Caki2 (cell line): ENCODE measurements around the gene TRAPPC12. TPM values are rescaled to one million over a fixed set of nuclear protein-coding genes. Genes with fewer than 3 reads are reported as not detected.
"Not testable (repeated sequence)": the region's sequence is repeated elsewhere in the genome, so short reads cannot be mapped to it uniquely, and the experiment has no call there.

Experiments used
- DNase-seq: peaks from one replicate; pipeline ENCODE4 v3.0.0-alpha.2; 2015; ENCODE audit warnings: low read depth
- in situ Hi-C: cut with HindIII; loops from 2 replicates; pipeline ENCODE4 v1.10.0; 2016; ENCODE audit warnings: low sequenced_read_pairs, low pct_unique_long_range_greater_than_20kb, mixed read lengths
- total RNA-seq: library from RNA; depleted of rRNA; stranded (reverse); fragments of >200 nt; shearing (Covaris generic); gene quantifications from 2 replicates; pipeline ENCODE4 v1.2.3, GENCODE V29; 2014; ENCODE audit warnings: low replicate concordance

TRAPPC12 gene
- total RNA-seq, 1 experiment from 2014 or later = 40.7 TPM

GRCh38 chr2:3443506-3444084 is 64.1 kb downstream of the TRAPPC12 start:
- DNase-seq = no peak
- in situ Hi-C loops = no loop called here

DNA sequence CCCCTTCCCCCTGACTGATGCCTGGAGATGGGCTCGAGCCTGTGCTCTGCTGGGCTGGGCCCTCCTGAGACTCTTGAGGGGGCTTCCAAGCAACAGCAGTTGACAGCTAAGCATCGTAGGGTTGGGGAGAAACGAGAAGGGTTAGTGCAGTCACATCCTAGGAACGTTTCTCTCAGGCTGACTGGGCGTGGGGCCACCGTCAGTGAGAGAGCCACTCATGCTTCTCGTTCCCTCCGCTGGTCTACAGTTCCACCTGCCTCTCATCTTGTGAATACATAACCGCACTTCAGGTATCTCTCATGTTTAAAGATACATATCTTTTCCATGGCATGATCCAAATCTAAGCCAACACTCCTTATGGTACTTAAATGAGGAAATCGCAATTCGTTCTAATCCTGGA is 66.4 kb downstream of the TRAPPC12 start:
- DNase-seq = no peak
- in situ Hi-C loops = no loop called here

DNA sequence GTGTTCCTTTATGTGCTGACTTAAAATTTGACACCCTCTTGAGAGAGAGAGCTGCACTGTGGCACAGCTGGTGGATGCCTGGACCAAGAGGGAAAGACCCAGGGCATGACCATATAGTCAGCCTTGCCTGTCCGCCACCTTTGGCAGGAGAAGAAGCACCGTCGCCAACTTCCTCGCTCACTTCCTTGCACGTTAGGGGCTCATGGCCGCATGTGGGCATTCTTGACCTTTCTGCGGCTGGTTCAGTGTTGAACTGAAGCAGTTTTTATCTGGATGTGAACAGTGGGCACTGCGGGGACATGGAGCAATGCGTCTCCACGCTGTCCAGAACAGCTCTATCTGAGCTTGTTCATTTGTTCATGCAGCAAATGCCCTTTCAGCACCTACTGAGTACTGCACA is 66.9 kb downstream of the TRAPPC12 start:
- in situ Hi-C loops = no loop called here
- no peak for DNase-seq

- DNase-seq, in situ Hi-C loops: not testable (repeated sequence)
These were observed 67.7 kb downstream of the TRAPPC12 start for GRCh38 chr2:3447186-3447585.

DNA sequence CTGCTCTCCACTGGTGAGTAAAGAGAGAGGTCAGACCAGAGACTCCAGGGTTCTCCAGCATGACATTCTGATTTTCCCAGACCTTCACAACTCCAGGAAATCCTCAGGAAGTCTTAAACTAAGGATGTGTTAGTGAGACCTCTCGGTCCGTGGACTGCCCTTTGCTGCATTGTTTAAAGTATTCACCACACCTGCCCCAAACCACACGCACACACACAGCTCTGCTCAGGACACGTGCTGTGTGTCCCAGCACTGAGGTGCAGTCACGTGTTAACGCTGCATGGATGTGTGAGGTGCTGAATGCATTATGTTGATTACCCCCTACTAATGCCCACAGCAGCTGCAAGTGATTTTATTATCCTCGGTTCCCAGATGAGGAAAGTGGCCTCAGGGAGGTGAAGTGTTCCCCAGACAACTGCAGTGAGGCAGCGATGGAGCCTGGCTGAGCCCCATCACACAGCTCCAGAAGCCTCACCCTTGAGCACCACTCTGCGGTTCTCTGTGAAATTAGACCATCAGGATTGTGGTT is 68.4 kb downstream of the TRAPPC12 start:
- in situ Hi-C loops = no loop called here
- DNase-seq = no peak

DNA sequence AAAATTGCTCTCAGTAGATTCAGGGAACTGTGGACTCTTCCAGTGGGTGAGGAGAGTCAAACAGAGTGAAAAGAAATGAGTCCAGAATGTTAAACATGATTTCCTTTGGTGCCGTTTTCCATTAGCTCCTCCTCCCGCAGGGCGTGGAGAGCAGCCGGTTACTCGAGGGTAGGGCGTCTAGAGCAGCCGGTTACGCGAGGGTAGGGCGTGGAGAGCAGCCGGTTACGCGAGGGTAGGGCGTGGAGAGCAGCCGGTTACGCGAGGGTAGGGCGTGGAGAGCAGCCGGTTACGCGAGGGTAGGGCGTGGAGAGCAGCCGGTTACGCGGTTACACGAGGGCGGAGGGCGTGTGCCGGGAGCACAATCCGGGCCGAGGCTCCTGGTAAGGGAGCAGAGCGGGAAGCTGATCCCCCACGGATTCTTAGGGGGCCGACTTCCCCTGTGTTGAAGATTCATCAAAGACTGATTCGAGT is 69.0 kb downstream of the TRAPPC12 start:
- in situ Hi-C loops, DNase-seq: not testable (repeated sequence)

GRCh38 chr2:3449086-3449485 is 69.6 kb downstream of the TRAPPC12 start:
- in situ Hi-C loops = no loop called here
- no peak for DNase-seq

DNA sequence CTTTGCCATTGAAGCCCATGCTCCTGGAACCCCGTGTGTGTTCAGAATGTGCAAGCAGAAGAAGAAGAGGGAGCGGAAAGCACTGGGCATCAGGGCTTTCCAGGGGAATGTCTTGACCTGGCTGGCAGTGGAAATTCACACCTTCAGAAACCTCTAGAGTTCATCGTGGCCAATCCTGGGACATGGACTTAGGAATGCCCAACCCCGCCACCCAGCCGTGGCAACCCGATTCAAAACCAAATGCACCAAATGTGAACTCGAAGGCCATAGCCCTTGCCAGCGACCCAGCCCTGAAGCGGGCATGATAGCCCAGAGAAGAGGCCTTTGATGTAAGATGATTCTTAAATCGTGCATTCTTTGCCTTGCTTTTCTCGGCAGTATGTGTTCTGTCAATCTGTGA is 70.4 kb downstream of the TRAPPC12 start:
- in situ Hi-C loops = no loop called here
- DNase-seq = no peak

DNA sequence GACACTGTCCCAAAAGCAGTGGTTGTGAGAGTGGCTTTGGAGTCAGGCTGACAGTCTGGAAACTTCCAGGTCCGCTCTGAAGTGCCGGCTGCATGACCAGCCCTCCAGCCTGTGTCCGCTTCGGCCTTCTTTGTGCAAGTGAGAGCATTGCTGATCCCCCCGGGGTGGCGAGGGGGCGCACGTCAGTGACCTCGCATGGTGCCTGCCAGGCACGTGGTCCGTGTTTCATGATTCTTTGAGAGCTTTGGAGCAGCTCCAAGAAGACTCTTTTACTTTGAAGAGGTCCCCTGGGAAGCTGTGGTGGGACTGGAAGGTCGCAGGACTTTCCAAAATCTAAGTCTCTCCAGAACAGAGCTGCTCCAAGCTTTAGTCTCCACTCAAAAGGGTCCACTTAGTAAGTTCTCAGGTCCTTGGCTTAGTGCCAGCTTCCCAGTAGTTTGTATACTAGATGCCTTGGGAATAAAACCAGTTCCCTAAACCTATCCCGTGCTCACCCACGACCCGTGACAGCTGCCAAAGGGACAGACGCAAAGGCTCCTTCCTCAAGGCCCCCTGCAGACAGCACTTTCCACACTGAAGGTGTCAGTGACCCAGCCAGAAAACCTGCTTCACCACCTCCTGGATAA is 71.0 kb downstream of the TRAPPC12 start:
- no peak for DNase-seq

DNA sequence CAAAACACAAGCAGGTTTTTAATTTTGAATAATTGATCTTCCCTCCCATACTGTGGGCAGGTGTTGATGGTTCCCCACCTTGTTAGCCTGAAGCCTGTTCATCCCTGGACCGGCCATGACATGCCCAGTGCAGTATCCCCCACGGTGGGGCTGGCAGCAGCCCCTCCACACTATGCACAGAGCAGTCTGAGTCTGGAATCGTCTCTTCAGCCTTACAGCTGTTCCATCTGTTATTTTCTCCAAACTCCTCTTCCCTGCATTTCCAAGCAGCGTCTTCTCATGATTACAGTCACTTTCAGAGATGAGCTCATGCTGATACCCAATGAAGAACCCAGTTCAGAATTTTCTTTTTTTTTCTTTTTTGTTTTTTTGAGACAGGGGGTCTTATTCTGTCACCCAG is 71.7 kb downstream of the TRAPPC12 start:
- in situ Hi-C loops = no loop called here
- DNase-seq = no peak

More for the DNA sequence above, 71.0 kb downstream of the TRAPPC12 start:
- in situ Hi-C loops = no loop called here

DNA sequence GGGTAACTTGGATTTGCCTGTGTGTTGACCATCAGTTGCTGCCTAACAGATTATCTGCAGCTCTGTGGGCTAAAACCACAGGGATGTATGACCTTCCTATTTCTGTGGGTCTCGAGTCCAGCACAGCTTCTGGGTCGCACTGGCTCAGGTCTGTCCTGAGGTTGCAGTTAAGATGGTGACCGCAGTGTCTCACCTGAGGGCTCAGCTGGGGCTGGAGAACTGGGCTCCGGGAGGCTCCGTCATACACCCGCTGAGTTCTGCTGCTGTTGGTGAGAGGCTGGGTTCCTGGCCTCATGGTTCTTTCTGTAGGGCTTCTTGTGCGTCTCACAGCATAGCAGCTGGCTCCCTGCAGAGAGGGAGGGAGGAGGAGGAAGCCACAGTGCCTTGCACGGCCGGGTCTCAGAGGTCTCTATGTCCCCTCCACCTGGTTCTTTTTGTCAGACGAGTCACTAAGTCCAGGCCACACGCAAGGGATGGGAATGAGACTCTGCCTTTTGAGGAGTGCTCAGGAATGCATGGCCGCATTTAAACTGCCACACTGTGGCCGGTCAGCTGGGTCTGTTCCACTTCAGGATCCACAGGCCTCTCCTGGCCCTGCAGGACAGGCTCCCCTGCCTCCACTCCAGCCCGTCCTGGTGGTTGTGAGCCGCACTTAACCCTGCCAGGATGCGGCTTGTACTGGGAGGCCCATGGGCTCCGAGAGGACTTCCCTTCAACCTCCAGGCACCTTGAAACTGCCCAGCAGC is 72.6 kb downstream of the TRAPPC12 start:
- in situ Hi-C loops = no loop called here
- no peak for DNase-seq

GRCh38 chr2:3453190-3453999 is 73.9 kb downstream of the TRAPPC12 start:
- DNase-seq = no peak
- in situ Hi-C loops = no loop called here

GRCh38 chr2:3454005-3454404 is 74.5 kb downstream of the TRAPPC12 start:
- in situ Hi-C loops, DNase-seq: not testable (repeated sequence)

GRCh38 chr2:3454802-3455201 is 75.3 kb downstream of the TRAPPC12 start:
- in situ Hi-C loops = no loop called here

DNA sequence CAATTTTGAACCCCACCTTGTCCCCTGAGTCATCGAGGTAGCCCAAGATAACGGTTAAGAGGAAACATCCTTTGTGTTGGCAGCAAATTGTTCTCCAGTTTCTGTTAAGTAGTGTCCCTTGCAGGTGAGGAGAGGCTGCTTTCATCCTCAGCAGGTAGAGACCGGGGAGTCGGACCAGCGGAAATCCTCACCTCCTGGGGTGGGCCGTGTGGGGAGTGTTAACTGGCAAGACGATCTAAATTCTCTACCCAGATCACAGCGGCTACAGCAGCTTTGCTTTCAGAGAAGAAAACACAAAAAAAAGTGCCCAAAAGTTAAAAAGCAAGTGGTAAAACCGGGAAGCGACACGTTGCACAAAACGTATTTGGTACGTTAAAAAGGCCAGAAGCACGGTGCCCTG is 76.6 kb downstream of the TRAPPC12 start:
- in situ Hi-C loops = no loop called here
- no peak for DNase-seq

More at GRCh38 chr2:3454802-3455201, 75.3 kb downstream of the TRAPPC12 start:
- no peak for DNase-seq

DNA sequence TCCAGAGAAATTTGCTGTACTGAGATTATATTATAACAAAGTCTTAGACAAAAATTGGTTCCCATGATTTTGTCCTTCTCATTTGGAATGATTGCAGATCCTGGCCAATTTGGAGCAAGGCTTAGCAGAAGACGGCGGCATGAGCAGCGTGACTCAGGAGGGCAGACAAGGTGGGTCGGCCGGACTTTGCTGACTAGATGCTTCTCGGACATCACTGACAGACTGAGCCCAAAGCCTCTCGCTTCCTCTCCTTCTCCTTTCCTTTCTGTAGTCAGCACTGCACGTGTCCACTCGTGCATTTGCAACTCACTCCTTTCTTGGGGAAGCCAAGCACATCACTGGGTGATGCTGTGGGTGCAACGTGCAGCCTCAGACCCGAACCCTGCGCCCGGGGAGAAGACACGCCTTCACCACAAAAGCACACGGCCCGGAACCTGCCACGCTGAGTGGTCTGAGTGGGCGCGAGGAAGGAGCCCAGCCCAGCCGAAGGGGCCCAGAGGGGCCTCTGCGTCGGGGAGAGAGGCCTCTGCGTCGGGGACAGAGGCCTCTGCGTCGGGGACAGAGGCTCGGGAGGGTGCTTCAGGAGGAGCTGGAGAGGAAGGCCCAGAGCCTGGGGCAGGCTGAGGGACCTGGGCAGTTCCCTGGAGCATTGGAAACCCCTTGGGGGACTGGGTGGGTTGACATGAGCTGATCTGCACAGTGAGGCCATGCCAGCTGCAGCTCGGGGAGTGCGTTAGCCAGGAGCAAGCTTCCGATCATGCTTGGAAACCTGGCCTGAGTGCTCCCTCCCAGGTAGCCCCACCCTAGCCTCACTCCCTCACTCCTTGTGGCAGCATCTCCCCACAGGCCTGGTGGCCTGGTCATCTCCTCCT is 78.3 kb downstream of the TRAPPC12 start:
- DNase-seq = no peak
- in situ Hi-C loops = no loop called here

DNA sequence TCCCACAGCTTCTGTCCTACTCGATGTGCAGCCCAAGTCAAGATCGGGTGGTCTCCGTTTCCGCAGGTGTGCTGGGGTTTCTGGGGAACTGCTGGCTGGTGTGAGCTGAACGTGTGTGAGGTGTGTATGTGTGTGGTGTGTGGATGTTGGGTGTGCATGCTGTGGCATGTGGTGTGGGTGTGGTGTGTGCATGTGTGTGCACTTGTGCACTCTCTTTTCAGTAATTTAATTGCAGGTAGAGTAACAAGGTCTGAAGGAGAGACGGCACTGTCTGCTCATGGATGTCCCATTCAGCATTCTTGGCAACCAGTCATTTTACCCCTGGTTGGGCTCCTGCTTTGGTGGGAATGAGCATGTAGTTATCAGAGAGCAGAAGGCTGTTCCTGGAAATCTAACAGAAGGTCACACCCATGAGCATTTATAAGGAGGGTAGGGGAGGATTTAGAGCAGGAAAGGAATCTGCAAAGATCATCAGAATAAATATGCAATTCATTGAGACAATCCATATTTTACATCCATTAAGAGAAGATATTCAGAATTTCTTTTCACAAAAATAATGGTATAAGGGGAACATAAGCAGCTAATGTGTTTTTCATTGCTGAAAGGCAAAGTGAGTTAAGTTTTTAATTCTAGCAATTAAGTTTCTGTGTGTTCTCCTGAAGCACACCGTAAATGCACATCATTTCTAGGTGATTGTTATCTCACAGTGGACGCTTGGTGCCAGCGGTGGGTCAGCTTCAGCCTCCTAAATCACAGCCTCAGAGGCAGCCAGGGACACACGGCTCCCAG is 79.1 kb downstream of the TRAPPC12 start:
- no peak for DNase-seq
- in situ Hi-C loops = no loop called here
